ENCODE results near the gene PAOX.
"Not testable (repeated sequence)": the region's sequence is repeated elsewhere in the genome, so short reads cannot be mapped to it uniquely, and the experiment has no call there.

Gene PAOX

DNA sequence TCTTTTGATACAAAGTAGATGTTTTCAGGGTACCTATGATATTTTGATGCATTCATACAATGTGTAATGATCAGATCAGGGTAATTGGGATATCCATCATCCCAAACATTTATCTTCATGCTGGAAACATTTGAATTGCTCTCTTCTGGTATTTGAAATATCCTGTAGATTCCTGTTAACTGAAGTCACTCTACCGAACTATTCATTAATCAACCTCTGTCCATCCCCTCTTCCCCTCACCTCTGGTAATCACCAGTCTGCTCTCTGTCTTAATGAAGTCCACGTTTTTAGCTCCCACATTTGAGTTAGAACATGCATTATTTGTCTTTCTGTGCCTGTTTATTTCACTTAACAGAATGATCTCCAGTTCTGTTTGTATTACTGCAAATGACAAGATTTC, 26.2 kb downstream of the PAOX start:
- Histone ChIP-seq H3K9ac (ENCODE audit: low read depth in 1 of 2, low read length in 2 of 2) (no peak overlapping the region), H3K4me3 (ENCODE audit: low read length in 2 of 2) (no peak overlapping the region), H3K27me3 (ENCODE audit: control insufficient read depth in 2 of 2, insufficient read depth in 2 of 2, low read length in 2 of 2) (no peaks in the 10 kb centered on the region), H3K27ac (ENCODE audit: low read depth in 2 of 2, low read length in 2 of 2) (no peak overlapping the region), H3K4me1 (ENCODE audit: control insufficient read depth in 2 of 2, insufficient read depth in 2 of 2, low read length in 2 of 2) (no peaks in the 10 kb centered on the region), H3K36me3 (ENCODE audit: control insufficient read depth in 2 of 2, insufficient read depth in 2 of 2, low read length in 2 of 2) (peaks cover 23 to 36% of the 10 kb centered on the region in 2 donors), H3K9me3 (ENCODE audit: control insufficient read depth in 2 of 2, low read length in 2 of 2) (no peaks in the 10 kb centered on the region)

DNA sequence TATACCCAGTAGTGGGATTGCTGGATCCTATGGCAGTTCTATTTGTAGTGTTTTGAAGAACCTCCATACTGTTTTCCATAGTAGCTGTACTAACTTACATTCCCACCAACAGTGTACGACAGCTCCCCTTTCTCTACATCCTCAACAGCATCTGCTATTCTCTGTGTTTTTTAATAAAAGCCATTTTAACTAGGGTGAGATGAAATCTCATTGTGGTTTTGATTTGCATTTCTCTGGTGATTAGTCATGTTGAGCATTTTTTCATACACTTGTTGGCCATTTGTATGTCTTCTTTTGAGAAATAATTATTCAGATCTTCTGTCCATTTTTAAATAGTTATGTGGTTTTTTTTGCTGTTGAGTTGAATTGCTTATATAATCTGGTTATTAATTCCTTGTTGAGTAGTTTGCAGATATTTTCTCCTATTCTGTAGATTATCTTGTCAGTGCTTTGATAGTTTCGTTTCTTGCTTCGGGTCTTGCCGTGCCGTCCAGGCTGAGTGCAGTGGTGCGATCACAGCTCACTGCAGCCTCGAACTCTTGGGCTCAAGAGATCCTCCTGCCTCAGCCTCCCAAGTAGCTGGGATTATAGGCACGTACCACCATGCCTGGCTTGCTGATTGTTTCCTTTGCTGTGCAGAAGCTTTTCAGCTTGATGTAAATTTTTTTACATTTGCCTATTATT, 26.9 kb downstream of the PAOX start:
- Histone ChIP-seq H3K27ac (ENCODE audit: low read depth in 2 of 2, low read length in 2 of 2) (no peak overlapping the region), H3K4me1 (ENCODE audit: control insufficient read depth in 2 of 2, insufficient read depth in 2 of 2, low read length in 2 of 2) (no peaks in the 10 kb centered on the region), H3K9me3 (ENCODE audit: control insufficient read depth in 2 of 2, low read length in 2 of 2) (no peaks in the 10 kb centered on the region), H3K27me3 (ENCODE audit: control insufficient read depth in 2 of 2, insufficient read depth in 2 of 2, low read length in 2 of 2) (no peaks in the 10 kb centered on the region), H3K4me3 (ENCODE audit: low read length in 2 of 2) (no peak overlapping the region), H3K9ac (ENCODE audit: low read depth in 1 of 2, low read length in 2 of 2) (no peak overlapping the region), H3K36me3 (ENCODE audit: control insufficient read depth in 2 of 2, insufficient read depth in 2 of 2, low read length in 2 of 2) (peaks cover 24 to 38% of the 10 kb centered on the region in 2 donors)

DNA sequence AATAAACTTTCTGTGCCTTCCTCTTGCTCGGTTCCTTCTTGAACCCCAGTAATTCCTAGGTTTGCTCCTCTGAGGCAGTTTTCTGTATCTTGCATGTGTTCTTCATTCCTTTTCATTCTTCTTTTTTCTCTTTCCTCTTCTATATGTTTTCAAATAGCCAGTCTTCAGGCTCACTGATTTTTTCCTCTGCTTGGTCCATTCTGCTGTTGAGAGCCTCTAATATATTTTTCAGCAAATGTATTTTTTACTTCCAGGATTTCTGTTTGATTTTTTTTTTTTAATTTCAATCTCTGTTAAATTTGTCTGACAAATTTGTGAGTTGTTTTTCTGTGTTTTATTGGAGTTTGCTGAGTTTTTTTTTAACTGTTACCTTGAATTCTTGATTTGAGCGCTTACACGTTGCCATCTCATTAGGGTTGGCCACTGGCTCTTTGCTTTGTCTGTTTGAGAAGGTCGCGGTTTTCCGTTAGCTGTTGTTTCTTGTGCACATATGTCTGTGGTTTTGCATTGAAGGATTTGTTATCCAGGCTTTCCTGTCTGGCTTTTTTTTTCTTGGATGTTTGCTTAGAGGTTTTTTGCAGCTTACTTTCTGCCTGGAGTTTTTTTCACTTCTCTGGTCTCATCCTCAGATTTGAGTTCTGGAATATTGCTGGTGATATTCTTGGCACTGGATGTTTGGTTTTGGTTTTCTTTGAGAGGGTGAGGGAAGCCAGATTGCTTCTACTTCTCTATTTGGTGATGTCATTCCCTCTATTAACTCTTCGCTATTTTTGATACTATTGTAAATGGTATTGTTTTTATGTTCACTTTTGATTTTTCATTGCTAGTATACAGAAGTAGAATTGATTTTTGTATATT, 32.7 kb downstream of the PAOX start:
- peaks cover 26 to 46% of the 10 kb centered on the region in 2 donors for H3K36me3 ChIP-seq (ENCODE audit: control insufficient read depth in 2 of 2, insufficient read depth in 2 of 2, low read length in 2 of 2)
- H3K4me1 ChIP-seq (ENCODE audit: control insufficient read depth in 2 of 2, insufficient read depth in 2 of 2, low read length in 2 of 2) = no peaks in the 10 kb centered on the region

DNA sequence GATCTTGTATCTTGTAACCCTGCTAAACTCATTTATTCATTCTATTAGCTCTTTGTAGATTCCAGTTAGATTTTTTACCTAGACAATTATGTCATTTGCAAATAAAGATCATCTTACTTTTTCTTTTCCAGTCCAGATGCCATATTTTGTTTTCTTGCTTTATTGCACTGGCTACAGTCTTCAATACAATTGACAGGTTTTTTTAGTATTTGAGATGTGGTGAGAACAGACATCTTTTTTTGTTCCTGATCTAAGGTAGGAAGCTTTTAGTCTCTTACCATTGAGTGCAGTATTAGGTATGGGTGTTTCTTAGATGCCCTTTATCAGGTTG, 33.3 kb downstream of the PAOX start:
- Histone ChIP-seq H3K27ac (ENCODE audit: low read depth in 2 of 2, low read length in 2 of 2) (no peak overlapping the region), H3K4me1 (ENCODE audit: control insufficient read depth in 2 of 2, insufficient read depth in 2 of 2, low read length in 2 of 2) (no peaks in the 10 kb centered on the region), H3K27me3 (ENCODE audit: control insufficient read depth in 2 of 2, insufficient read depth in 2 of 2, low read length in 2 of 2) (no peaks in the 10 kb centered on the region), H3K9ac (ENCODE audit: low read depth in 1 of 2, low read length in 2 of 2) (no peak overlapping the region), H3K36me3 (ENCODE audit: control insufficient read depth in 2 of 2, insufficient read depth in 2 of 2, low read length in 2 of 2) (peaks cover 26 to 46% of the 10 kb centered on the region in 2 donors), H3K4me3 (ENCODE audit: low read length in 2 of 2) (no peak overlapping the region), H3K9me3 (ENCODE audit: control insufficient read depth in 2 of 2, low read length in 2 of 2) (peaks cover 2 to 5% of the 10 kb centered on the region in 2 donors)

More for the DNA sequence above, 32.7 kb downstream of the PAOX start:
- no peak overlapping the region for H3K27ac ChIP-seq (ENCODE audit: low read depth in 2 of 2, low read length in 2 of 2)
- no peak overlapping the region for H3K4me3 ChIP-seq (ENCODE audit: low read length in 2 of 2)
- H3K27me3 ChIP-seq (ENCODE audit: control insufficient read depth in 2 of 2, insufficient read depth in 2 of 2, low read length in 2 of 2) = no peaks in the 10 kb centered on the region
- no peak overlapping the region for H3K9ac ChIP-seq (ENCODE audit: low read depth in 1 of 2, low read length in 2 of 2)
- H3K9me3 ChIP-seq (ENCODE audit: control insufficient read depth in 2 of 2, low read length in 2 of 2) = peaks cover 2 to 5% of the 10 kb centered on the region in 2 donors

DNA sequence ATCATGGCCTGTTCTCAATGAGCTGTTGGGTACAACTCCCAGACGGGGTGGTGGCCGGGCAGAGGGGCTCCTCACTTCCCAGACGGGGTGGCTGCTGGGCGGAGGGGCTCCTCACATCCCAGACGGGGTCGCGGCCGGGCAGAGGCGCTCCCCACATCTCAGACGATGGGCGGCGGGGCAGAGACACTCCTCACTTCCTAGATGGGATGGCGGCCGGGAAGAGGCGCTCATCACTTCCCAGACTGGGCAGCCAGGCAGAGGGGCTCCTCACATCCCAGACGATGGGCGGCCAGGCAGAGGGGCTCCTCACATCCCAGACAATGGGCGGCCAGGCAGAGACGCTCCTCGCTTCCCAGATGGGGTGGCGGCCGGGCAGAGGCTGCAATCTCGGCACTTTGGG, 35.3 kb downstream of the PAOX start:
- not testable (repeated sequence) for H3K9ac ChIP-seq (ENCODE audit: low read depth in 1 of 2, low read length in 2 of 2); H3K4me3 ChIP-seq (ENCODE audit: low read length in 2 of 2); H3K4me1 ChIP-seq (ENCODE audit: control insufficient read depth in 2 of 2, insufficient read depth in 2 of 2, low read length in 2 of 2); H3K9me3 ChIP-seq (ENCODE audit: control insufficient read depth in 2 of 2, low read length in 2 of 2); H3K27me3 ChIP-seq (ENCODE audit: control insufficient read depth in 2 of 2, insufficient read depth in 2 of 2, low read length in 2 of 2); H3K27ac ChIP-seq (ENCODE audit: low read depth in 2 of 2, low read length in 2 of 2)
- peaks cover 26 to 36% of the 10 kb centered on the region in 2 donors for H3K36me3 ChIP-seq (ENCODE audit: control insufficient read depth in 2 of 2, insufficient read depth in 2 of 2, low read length in 2 of 2)

DNA sequence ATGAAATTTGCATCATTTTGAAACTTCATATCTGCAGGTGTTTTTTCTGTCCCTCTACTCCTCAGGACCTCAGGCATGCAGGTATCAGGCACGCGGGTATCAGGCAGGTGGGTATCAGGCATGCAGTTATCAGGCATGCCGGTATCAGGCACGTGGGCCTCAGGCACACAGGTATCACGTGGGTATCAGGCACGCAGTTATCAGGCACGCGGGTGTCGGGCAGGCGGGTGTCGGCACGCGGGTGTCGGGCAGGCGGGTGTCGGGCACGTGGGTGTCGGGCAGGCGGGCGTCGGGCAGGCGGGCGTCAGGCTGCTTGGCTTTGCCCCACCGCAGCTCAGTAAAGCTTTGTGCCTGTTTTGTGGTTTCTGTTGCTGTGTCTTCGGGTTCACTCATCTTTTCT, 36.7 kb downstream of the PAOX start:
- no peaks in the 10 kb centered on the region for H3K27me3 ChIP-seq (ENCODE audit: control insufficient read depth in 2 of 2, insufficient read depth in 2 of 2, low read length in 2 of 2)
- H3K4me1 ChIP-seq (ENCODE audit: control insufficient read depth in 2 of 2, insufficient read depth in 2 of 2, low read length in 2 of 2) = no peaks in the 10 kb centered on the region
- no peak overlapping the region for H3K27ac ChIP-seq (ENCODE audit: low read depth in 2 of 2, low read length in 2 of 2)
- H3K9ac ChIP-seq (ENCODE audit: low read depth in 1 of 2, low read length in 2 of 2) = no peak overlapping the region
- H3K36me3 ChIP-seq (ENCODE audit: control insufficient read depth in 2 of 2, insufficient read depth in 2 of 2, low read length in 2 of 2) = peaks cover 29 to 35% of the 10 kb centered on the region in 2 donors
- peaks cover 2 to 5% of the 10 kb centered on the region in 2 donors for H3K9me3 ChIP-seq (ENCODE audit: control insufficient read depth in 2 of 2, low read length in 2 of 2)
- H3K4me3 ChIP-seq (ENCODE audit: low read length in 2 of 2) = no peak overlapping the region

DNA sequence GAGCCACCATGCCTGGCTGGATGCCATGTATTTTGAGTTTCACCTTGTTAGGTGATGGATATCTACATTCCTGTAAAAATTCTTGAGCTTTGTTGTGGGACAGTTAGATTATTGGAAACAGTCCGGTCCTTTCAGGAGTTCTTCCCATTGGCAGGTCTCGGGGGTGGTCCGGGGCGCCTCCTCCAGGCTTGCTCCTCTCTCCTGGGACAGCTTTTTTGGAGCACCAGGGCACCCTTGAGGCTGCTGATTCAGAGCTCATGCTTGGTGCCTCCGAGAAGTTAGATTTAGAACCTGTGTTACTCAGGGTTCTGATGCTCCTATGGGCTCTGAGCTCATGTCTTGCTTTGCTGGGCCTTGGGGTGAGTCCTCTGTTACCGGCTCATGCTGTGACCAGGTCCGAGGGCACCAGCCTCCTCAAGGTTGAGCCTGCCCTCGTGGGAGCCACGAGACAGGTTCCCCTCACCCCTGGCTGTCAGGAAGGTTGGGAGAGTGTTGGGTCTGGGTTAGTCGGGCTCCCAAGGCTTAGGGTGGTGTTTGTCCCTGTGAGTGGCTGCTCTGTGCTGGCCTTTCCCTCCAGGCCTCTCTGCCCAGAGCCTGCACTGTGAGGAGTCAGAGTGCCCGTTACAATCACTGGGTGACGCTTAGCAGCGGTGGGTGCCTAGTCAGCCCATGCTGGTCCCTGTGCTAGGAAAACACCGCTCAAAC, 39.4 kb downstream of the PAOX start:
- Histone ChIP-seq H3K9me3 (ENCODE audit: control insufficient read depth in 2 of 2, low read length in 2 of 2) (peaks cover 0 to 3% of the 10 kb centered on the region in 2 donors), H3K27ac (ENCODE audit: low read depth in 2 of 2, low read length in 2 of 2) (no peak overlapping the region), H3K4me3 (ENCODE audit: low read length in 2 of 2) (no peak overlapping the region), H3K36me3 (ENCODE audit: control insufficient read depth in 2 of 2, insufficient read depth in 2 of 2, low read length in 2 of 2) (peaks cover 14 to 25% of the 10 kb centered on the region in 2 donors), H3K27me3 (ENCODE audit: control insufficient read depth in 2 of 2, insufficient read depth in 2 of 2, low read length in 2 of 2) (peaks cover 0 to 4% of the 10 kb centered on the region in 2 donors), H3K4me1 (ENCODE audit: control insufficient read depth in 2 of 2, insufficient read depth in 2 of 2, low read length in 2 of 2) (no peaks in the 10 kb centered on the region), H3K9ac (ENCODE audit: low read depth in 1 of 2, low read length in 2 of 2) (no peak overlapping the region)

DNA sequence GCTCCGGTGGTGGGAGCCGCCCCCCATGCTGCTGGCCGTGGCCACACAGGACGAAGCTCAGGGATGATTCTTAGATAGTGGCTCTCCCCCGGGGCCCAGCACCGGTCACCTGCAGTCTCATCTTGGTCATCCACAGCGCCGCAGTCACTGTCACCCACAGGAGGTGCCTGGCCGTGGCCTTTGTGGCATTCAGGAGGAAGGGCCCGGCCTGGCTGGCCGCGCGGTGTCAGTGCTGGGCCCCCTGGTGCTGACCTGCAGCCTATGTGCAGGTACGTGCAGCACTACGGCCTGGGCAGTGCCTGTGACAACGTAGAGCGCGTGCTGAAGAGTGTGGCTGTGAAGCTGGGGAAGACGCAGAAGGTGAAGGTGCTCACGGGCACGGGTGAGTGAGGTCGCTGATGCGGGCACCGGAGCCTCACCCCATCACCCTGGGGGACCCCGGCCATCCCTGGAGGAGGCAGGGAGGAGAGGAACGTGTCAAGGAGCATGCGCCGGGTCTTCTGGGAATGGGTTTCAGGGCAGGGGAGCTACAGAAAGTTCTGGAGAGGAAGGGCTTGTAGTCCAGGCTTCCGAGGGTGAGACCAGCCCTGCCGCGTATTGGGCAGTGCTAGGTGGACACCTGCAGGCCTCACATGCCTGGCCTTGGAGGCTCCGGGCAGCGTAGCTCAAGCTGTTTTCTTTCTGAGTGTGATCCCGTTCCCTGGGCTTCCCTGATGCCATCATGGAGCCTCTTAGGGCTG, 40.3 kb downstream of the PAOX start:
- Histone ChIP-seq H3K9ac (ENCODE audit: low read depth in 1 of 2, low read length in 2 of 2) (no peak overlapping the region), H3K27ac (ENCODE audit: low read depth in 2 of 2, low read length in 2 of 2) (no peak overlapping the region), H3K4me1 (ENCODE audit: control insufficient read depth in 2 of 2, insufficient read depth in 2 of 2, low read length in 2 of 2) (no peaks in the 10 kb centered on the region), H3K9me3 (ENCODE audit: control insufficient read depth in 2 of 2, low read length in 2 of 2) (peaks cover 0 to 3% of the 10 kb centered on the region in 2 donors), H3K27me3 (ENCODE audit: control insufficient read depth in 2 of 2, insufficient read depth in 2 of 2, low read length in 2 of 2) (peaks cover 0 to 4% of the 10 kb centered on the region in 2 donors), H3K36me3 (ENCODE audit: control insufficient read depth in 2 of 2, insufficient read depth in 2 of 2, low read length in 2 of 2) (peaks cover 11 to 25% of the 10 kb centered on the region in 2 donors), H3K4me3 (ENCODE audit: low read length in 2 of 2) (no peak overlapping the region)

DNA sequence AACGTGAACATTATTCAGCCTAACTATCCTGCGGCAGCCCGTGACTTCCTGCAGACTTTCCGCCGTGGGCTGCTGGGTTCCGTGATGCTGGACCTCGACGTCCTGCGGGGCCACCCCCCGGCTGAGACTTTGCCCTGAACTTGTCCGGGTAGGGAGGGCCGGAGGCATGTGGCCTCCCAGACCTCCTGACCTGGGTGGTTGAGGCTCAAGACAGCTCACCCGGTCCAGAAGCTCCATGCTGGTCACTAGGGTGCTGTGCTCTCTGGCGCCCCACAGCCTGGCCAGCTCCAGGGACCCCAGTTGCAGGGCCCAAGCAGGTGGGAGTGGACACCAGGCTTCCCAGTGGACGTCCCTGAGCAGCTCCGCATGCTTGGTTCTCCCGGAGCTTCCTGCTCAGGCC, 41.0 kb downstream of the PAOX start:
- no peaks in the 10 kb centered on the region for H3K4me1 ChIP-seq (ENCODE audit: control insufficient read depth in 2 of 2, insufficient read depth in 2 of 2, low read length in 2 of 2)
- H3K27ac ChIP-seq (ENCODE audit: low read depth in 2 of 2, low read length in 2 of 2) = no peak overlapping the region
- no peak overlapping the region for H3K4me3 ChIP-seq (ENCODE audit: low read length in 2 of 2)
- H3K9ac ChIP-seq (ENCODE audit: low read depth in 1 of 2, low read length in 2 of 2) = no peak overlapping the region
- peaks cover 0 to 3% of the 10 kb centered on the region in 2 donors for H3K9me3 ChIP-seq (ENCODE audit: control insufficient read depth in 2 of 2, low read length in 2 of 2)
- H3K27me3 ChIP-seq (ENCODE audit: control insufficient read depth in 2 of 2, insufficient read depth in 2 of 2, low read length in 2 of 2) = peaks cover 0 to 4% of the 10 kb centered on the region in 2 donors
- peaks cover 9 to 25% of the 10 kb centered on the region in 2 donors for H3K36me3 ChIP-seq (ENCODE audit: control insufficient read depth in 2 of 2, insufficient read depth in 2 of 2, low read length in 2 of 2)
